OCI-LY7 (cell line): Measurements from ENCODE around the gene AXIN2. TPM values are rescaled to one million over a fixed set of nuclear protein-coding genes. Genes with fewer than 3 reads are reported as not detected.

Source experiments
- BruUV-seq: library from RNA; stranded (reverse); fragments of 400-500 nt; replicated peaks from 2 replicates; lab custom pipeline; 2021; lab: Mats Ljungman, UMichigan
- CTCF ChIA-PET: fragments of 300-600 bp; sonication (Branson Sonifier 250); formaldehyde crosslinking; loops from one replicate; lab custom pipeline; 2022; ENCODE audit warnings: antibody characterized with exemption; ENCODE audit not compliant: unreplicated experiment; lab: Charles Lee
- POLR2A ChIA-PET: fragments of 300-600 bp; sonication (Branson Sonifier 250); formaldehyde crosslinking; loops from one replicate; lab custom pipeline; 2022; ENCODE audit warnings: antibody characterized with exemption; lab: Charles Lee
- DNase-seq: peaks from one replicate; pipeline ENCODE4 v3.0.0-alpha.2; 2015; ENCODE audit warnings: low spot score
- H2AFZ ChIP-seq: fragments of 200-600 bp; sonication (generic), shearing (Covaris generic); 2 replicates; pipeline ENCODE4 v1.6.1; 2014; ENCODE audit warnings: mild to moderate bottlenecking, antibody characterized with exemption, low read length, moderate library complexity
- H3K27ac ChIP-seq: fragments of 200-600 bp; sonication (generic); 2 replicates; pipeline ENCODE4 v1.5.1; 2014; ENCODE audit warnings: mixed run types, low read depth, mild to moderate bottlenecking, moderate library complexity, low read length, inconsistent platforms; ENCODE audit not compliant: poor library complexity, severe bottlenecking
- H3K36me3 ChIP-seq: fragments of 200-600 bp; sonication (generic); 2 replicates; pipeline ENCODE4 v1.6.1; 2014; ENCODE audit warnings: mild to moderate bottlenecking, antibody characterized with exemption, low read length, moderate library complexity, mixed read lengths; ENCODE audit not compliant: insufficient read depth
- H3K4me1 ChIP-seq: fragments of 200-600 bp; sonication (generic); 2 replicates; pipeline ENCODE4 v1.5.1; 2014; ENCODE audit warnings: mild to moderate bottlenecking, low read length; ENCODE audit not compliant: insufficient read depth, poor library complexity, severe bottlenecking
- H3K4me2 ChIP-seq: fragments of 200-600 bp; sonication (generic); 2 replicates; pipeline ENCODE4 v1.6.1; 2014; ENCODE audit warnings: mild to moderate bottlenecking, low read length
- H3K4me3 ChIP-seq: fragments of 200-600 bp; sonication (generic); 2 replicates; pipeline ENCODE4 v1.5.1; 2014; ENCODE audit warnings: mild to moderate bottlenecking, low read depth, low read length; ENCODE audit not compliant: poor library complexity, severe bottlenecking
- H3K79me2 ChIP-seq: fragments of 200-600 bp; sonication (generic); 2 replicates; pipeline ENCODE4 v1.6.1; 2016; ENCODE audit warnings: low read depth, mild to moderate bottlenecking, low read length, moderate library complexity, mixed read lengths; ENCODE audit not compliant: insufficient read depth
- H3K9me2 ChIP-seq: fragments of 200-600 bp; sonication (generic); 2 replicates; pipeline ENCODE4 v1.6.1; 2016; ENCODE audit warnings: mild to moderate bottlenecking, low read length, mixed read lengths; ENCODE audit not compliant: insufficient read depth
- H3K9me3 ChIP-seq: fragments of 200-600 bp; sonication (generic); 2 replicates; pipeline ENCODE4 v1.6.1; 2014; ENCODE audit warnings: mild to moderate bottlenecking, mixed run types, low read length, mixed read lengths
- H4K20me1 ChIP-seq: fragments of 200-600 bp; sonication (generic); 2 replicates; pipeline ENCODE4 v1.6.1; 2014; ENCODE audit warnings: mild to moderate bottlenecking, antibody characterized with exemption, low read length, moderate library complexity, mixed read lengths; ENCODE audit not compliant: insufficient read depth
- CTCF ChIP-seq: fragments of 200-600 bp; sonication (generic); conservative IDR thresholded peaks from 2 replicates; pipeline ENCODE4 v1.5.1; 2014; ENCODE audit warnings: mild to moderate bottlenecking, antibody characterized with exemption, low read length, moderate library complexity, mixed read lengths
- EZH2phosphoT487 ChIP-seq: fragments of 200-600 bp; sonication (generic); IDR thresholded peaks from 2 replicates; pipeline ENCODE4 v1.6.1; 2018; ENCODE audit warnings: low read depth, borderline replicate concordance, mild to moderate bottlenecking, mixed run types, antibody characterized with exemption, low read length, moderate library complexity, mixed read lengths
- intact Hi-C: fragments of 100-400 bp; cut with micrococcal nuclease; formaldehyde crosslinking; loops from one replicate; pipeline ENCODE4 v1.10.0; 2022; ENCODE audit not compliant: unreplicated experiment
- total RNA-seq, 2 experiments: library from RNA; depleted of rRNA in 1 of 2; stranded (reverse); fragments of >200 nt in 1 of 2; shearing (Covaris generic) in 1 of 2; gene quantifications; 2 replicates each; pipeline ENCODE4 v1.2.3, GENCODE V29; 2014 to 2022

The AXIN2 gene
- total RNA-seq, 2 experiments from 2014 or later: 8.5 TPM

GRCh38 chr17:65558311-65558682 is 3.2 kb downstream of the AXIN2 start:
- H3K4me3 ChIP-seq: no peak overlapping the region
- CTCF ChIA-PET: interaction anchor here (0.5 kb wide), 1 partner anchor 783 kb away, joined by 5 read pairs; no protein-coding TSS in a partner anchor

GRCh38 chr17:65557349-65558310 is 3.8 kb downstream of the AXIN2 start:
- H3K4me3 ChIP-seq: no peak overlapping the region
- BruUV-seq: no TSS peak
- no peak for DNase-seq

More at GRCh38 chr17:65558311-65558682, 3.2 kb downstream of the AXIN2 start:
- TF ChIP-seq EZH2phosphoT487: no peak
- peaks cover 21% of the 10 kb centered on the region for H3K4me1 ChIP-seq
- H3K9me2 ChIP-seq: no peaks in the 10 kb centered on the region
- no peak for DNase-seq
- no peaks in the 10 kb centered on the region for H3K9me3 ChIP-seq
- H3K27ac ChIP-seq: no peak overlapping the region
- H2AFZ ChIP-seq: no peak overlapping the region
- 0 out of 2 replicates have a peak, but pooled peaks cover 13% of the 10 kb centered on the region for H3K36me3 ChIP-seq
- POLR2A ChIA-PET: no interaction called here
- intact Hi-C loops: loop anchor here (10.0 kb wide), 2 partner anchors 323 to 607 kb away; no protein-coding TSS in a partner anchor
- H4K20me1 ChIP-seq: peaks cover 5% of the 10 kb centered on the region; the same call in 1 of the 2 replicates
- H3K4me2 ChIP-seq: no peak overlapping the region
- no TSS peak for BruUV-seq
- peaks cover 7% of the 10 kb centered on the region; the same call in 1 of the 2 replicates for H3K79me2 ChIP-seq

More at GRCh38 chr17:65557349-65558310, 3.8 kb downstream of the AXIN2 start:
- POLR2A ChIA-PET: interaction anchor here (0.7 kb wide), 1 partner anchor 34 kb away, joined by 3 read pairs; no protein-coding TSS in a partner anchor
- no peak overlapping the region for H2AFZ ChIP-seq
- CTCF ChIA-PET: no interaction called here
- no peak overlapping the region for H3K27ac ChIP-seq
- TF ChIP-seq EZH2phosphoT487 (no peak), CTCF (no peak)
- H3K9me2 ChIP-seq: no peaks in the 10 kb centered on the region
- H3K79me2 ChIP-seq: peaks cover 7% of the 10 kb centered on the region; the same call in 1 of the 2 replicates
- H3K9me3 ChIP-seq: no peaks in the 10 kb centered on the region
- H4K20me1 ChIP-seq: peaks cover 5% of the 10 kb centered on the region; the same call in 1 of the 2 replicates
- intact Hi-C loops: loop anchor here (2.0 to 10.0 kb wide), 3 partner anchors 263 to 607 kb away; no protein-coding TSS in a partner anchor
- no peak overlapping the region for H3K4me2 ChIP-seq
- 0 out of 2 replicates have a peak, but pooled peaks cover 13% of the 10 kb centered on the region for H3K36me3 ChIP-seq
- H3K4me1 ChIP-seq: peaks cover 20% of the 10 kb centered on the region
